IgD-negative memory B cell (primary cell): ENCODE results near the gene FUT9. TPM values are rescaled to one million over a fixed set of nuclear protein-coding genes. Genes with fewer than 3 reads are reported as not detected.

Source experiments
- H3K27ac Mint-ChIP-seq, 3 donors: one replicate each; pipeline ENCODE4 v1.8.0; 2020 to 2022; ENCODE audit warnings: mild to moderate bottlenecking in 3 of 3, mixed read lengths in 3 of 3, moderate library complexity in 1 of 3
- H3K27me3 Mint-ChIP-seq: one replicate; pipeline ENCODE4 v1.8.0; 2021; ENCODE audit warnings: mixed read lengths
- H3K36me3 Mint-ChIP-seq: one replicate; pipeline ENCODE4 v1.8.0; 2020; ENCODE audit warnings: mild to moderate bottlenecking, mixed read lengths
- H3K4me1 Mint-ChIP-seq, 3 donors: one replicate each; pipeline ENCODE4 v1.8.0; 2020 to 2022; ENCODE audit warnings: mixed read lengths in 3 of 3, mild to moderate bottlenecking in 1 of 3
- H3K4me3 Mint-ChIP-seq, 4 donors: one replicate each; pipeline ENCODE4 v1.8.0; 2020 to 2022; ENCODE audit warnings: mild to moderate bottlenecking in 4 of 4, mixed read lengths in 4 of 4, moderate library complexity in 3 of 4
- H3K9me3 Mint-ChIP-seq, 3 donors: one replicate each; pipeline ENCODE4 v1.8.0; 2020 to 2021; ENCODE audit warnings: mixed read lengths in 3 of 3, mild to moderate bottlenecking in 1 of 3
- polyA plus RNA-seq: library from polyadenylated mRNA; unstranded; fragments of 300-500 nt; fragmentation: Illumina TruSeq; gene quantifications from one replicate; pipeline ENCODE4 v1.2.3, GENCODE V29; 2021

Gene FUT9
- polyA plus RNA-seq, 1 donor from 2014 or later: not detected

- H3K36me3 Mint-ChIP-seq: no peaks in the 10 kb centered on the region
- H3K27ac Mint-ChIP-seq: no peak overlapping the region
- H3K4me1 Mint-ChIP-seq: no peaks in the 10 kb centered on the region
- no peaks in the 10 kb centered on the region for H3K27me3 Mint-ChIP-seq
- peaks cover 0 to 1% (median 0%) of the 10 kb centered on the region in 3 donors for H3K9me3 Mint-ChIP-seq
- no peak overlapping the region for H3K4me3 Mint-ChIP-seq
Measured at GRCh38 chr6:96022225-96022624, 6.5 kb downstream of the FUT9 start.

- Mint-ChIP-seq H3K4me3 (no peak overlapping the region), H3K27me3 (no peaks in the 10 kb centered on the region), H3K36me3 (no peaks in the 10 kb centered on the region), H3K9me3 (peaks cover 0 to 6% (median 0%) of the 10 kb centered on the region in 3 donors), H3K4me1 (no peaks in the 10 kb centered on the region), H3K27ac (no peak overlapping the region)
Measured at GRCh38 chr6:96032661-96033060, 16.9 kb downstream of the FUT9 start.

DNA sequence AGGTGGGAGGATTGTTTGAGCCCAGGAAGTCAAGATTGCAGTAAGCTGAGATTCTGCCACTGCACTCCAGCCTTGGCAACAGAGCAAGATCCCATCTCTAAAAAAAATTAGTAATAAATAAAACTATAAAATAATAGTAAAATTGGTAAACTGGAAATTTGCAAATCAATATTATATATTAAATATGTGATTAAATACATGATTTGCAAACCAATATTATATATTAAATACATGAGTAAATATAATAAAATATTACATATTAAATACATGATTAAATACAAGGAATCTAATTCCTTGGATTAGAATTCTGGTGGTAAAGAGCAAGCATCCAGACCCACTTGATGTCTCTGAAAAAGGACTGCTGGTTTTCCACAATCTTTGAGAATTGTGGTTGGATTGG is 35.8 kb downstream of the FUT9 start:
- no peaks in the 10 kb centered on the region for H3K4me1 Mint-ChIP-seq
- H3K27me3 Mint-ChIP-seq: no peaks in the 10 kb centered on the region
- no peak overlapping the region for H3K27ac Mint-ChIP-seq
- no peaks in the 10 kb centered on the region for H3K36me3 Mint-ChIP-seq
- H3K4me3 Mint-ChIP-seq: no peak overlapping the region
- H3K9me3 Mint-ChIP-seq: peaks cover 0 to 5% (median 5%) of the 10 kb centered on the region in 3 donors

DNA sequence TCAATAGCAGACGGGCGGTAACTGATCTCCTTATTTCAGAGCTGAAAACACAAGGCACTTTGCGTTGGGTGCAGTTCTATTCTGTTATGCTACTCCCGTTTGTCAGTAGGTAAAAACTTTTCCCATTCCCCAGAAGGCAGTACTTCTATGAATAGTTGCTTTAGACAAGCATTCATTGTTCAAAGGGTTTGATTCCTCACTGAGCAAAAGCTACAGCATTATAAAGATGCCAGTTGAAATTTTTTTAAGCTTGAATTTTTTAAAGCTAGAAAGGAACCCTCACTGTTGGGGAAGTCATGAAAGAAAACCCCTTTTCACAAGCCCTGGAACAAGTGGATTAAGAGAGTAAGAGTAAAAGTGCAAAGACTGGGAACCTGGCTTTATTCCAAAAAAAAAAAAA is 42.3 kb downstream of the FUT9 start:
- no peak overlapping the region for H3K27ac Mint-ChIP-seq
- H3K27me3 Mint-ChIP-seq: no peaks in the 10 kb centered on the region
- H3K36me3 Mint-ChIP-seq: no peaks in the 10 kb centered on the region
- H3K9me3 Mint-ChIP-seq: no peaks in the 10 kb centered on the region
- H3K4me3 Mint-ChIP-seq: no peak overlapping the region
- no peaks in the 10 kb centered on the region for H3K4me1 Mint-ChIP-seq

DNA sequence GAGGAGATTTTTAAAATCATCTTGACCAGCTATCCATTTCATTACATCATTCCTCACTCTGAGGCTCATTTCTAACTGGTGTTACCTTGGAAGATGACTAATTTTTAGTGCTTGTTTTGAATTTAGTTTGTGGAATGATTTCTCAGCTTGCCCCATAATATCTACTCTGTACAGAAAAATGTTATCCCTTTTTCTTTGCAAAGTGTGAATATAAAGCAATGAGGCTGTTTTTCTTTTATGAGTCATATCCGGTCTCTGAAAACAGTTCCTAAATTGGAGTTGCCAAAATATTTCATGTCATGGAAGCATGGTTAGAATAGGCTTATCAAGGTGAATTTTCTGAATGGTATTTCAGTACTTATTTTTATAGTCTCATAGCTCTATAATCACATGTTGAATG is 43.8 kb downstream of the FUT9 start:
- Mint-ChIP-seq H3K27me3 (no peaks in the 10 kb centered on the region), H3K4me1 (no peaks in the 10 kb centered on the region), H3K9me3 (no peaks in the 10 kb centered on the region), H3K36me3 (no peaks in the 10 kb centered on the region), H3K27ac (no peak overlapping the region), H3K4me3 (no peak overlapping the region)

GRCh38 chr6:96060249-96060648 is 44.5 kb downstream of the FUT9 start:
- Mint-ChIP-seq H3K36me3 (no peaks in the 10 kb centered on the region), H3K27ac (no peak overlapping the region), H3K27me3 (no peaks in the 10 kb centered on the region)

DNA sequence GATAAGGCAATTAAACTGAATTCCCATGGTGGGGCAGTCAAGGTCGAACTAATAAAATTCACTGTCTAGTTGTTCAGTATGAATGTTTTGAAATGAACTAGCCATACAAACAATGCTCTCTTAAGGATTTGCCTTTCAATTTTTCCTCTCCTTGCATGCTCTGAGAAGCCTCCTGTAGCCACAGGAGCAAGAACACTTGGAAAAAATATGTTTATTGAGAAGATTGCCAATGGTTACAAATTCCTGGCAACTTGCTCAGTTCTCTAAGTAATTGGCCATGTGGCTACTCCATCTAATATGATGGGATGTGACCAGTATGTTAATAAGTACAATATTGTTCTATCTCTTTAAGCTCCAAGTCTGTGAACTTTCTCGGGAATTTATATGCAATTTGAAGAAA is 49.4 kb downstream of the FUT9 start:
- H3K4me1 Mint-ChIP-seq: no peaks in the 10 kb centered on the region
- no peaks in the 10 kb centered on the region for H3K36me3 Mint-ChIP-seq
- H3K4me3 Mint-ChIP-seq: no peak overlapping the region
- peaks cover 0 to 2% (median 0%) of the 10 kb centered on the region in 3 donors for H3K9me3 Mint-ChIP-seq
- H3K27ac Mint-ChIP-seq: no peak overlapping the region
- no peaks in the 10 kb centered on the region for H3K27me3 Mint-ChIP-seq

More at GRCh38 chr6:96060249-96060648, 44.5 kb downstream of the FUT9 start:
- no peak overlapping the region for H3K4me3 Mint-ChIP-seq
- no peaks in the 10 kb centered on the region for H3K9me3 Mint-ChIP-seq
- no peaks in the 10 kb centered on the region for H3K4me1 Mint-ChIP-seq

DNA sequence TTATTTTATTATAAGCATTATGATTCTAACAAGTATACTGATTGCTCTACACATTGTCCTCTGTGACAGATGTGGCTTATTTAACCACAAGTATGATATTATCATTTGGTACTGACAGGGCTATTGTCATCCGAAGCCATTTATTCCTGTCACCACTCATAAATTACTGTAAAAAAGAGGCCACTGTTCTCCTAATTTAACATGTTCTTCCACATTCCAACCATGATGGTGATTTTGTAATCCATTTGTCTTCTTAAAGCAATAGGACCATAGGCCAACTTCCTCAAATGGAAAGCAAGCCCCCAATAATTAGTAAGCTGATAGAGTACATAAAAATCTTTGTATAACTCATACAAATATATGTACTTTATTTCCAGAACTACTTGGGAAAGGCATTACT is 50.6 kb downstream of the FUT9 start:
- Mint-ChIP-seq H3K4me3 (no peak overlapping the region), H3K36me3 (no peaks in the 10 kb centered on the region), H3K27me3 (no peaks in the 10 kb centered on the region), H3K9me3 (peaks cover 0 to 2% (median 0%) of the 10 kb centered on the region in 3 donors), H3K4me1 (no peaks in the 10 kb centered on the region), H3K27ac (no peak overlapping the region)

DNA sequence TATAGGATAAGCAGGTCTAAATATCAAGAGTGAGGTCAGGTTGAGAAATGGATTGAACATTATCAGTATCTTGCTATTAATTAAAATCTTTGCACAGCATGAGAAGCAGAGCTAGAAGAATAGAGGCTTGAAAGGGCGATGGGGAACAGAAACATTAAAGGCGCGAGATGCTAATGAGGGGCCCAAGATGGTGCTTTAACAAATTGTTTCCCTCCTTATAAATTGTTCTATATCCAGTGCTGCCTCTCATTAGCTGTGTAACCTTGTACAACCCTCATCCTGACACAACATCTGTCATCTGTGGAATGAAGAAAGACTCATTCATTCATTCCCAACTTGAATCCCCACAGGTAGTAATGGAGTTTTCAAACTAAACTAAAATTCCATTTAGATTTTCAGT is 57.8 kb downstream of the FUT9 start:
- Mint-ChIP-seq H3K9me3 (no peaks in the 10 kb centered on the region), H3K4me1 (no peaks in the 10 kb centered on the region), H3K27ac (no peak overlapping the region), H3K4me3 (no peak overlapping the region), H3K27me3 (no peaks in the 10 kb centered on the region), H3K36me3 (no peaks in the 10 kb centered on the region)

DNA sequence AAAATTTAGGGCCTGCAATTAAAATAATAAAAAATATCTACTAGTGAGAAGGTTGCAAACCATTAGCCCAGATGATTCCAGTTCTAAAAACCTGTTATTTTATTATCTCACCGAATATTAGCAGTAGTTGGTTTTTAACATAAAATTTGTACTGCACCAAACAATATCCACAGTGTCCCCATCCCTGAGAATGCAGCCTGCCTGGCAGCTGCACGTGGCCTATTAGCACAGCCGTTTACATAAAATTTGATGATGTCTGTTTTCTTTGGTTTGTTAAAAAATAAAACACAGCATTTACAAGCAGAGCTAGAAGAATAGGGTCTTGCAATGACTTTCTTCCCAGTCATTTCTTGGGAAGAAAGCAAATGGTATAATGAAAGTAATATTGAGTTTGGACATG is 58.2 kb downstream of the FUT9 start:
- Mint-ChIP-seq H3K4me1 (no peaks in the 10 kb centered on the region), H3K9me3 (no peaks in the 10 kb centered on the region), H3K36me3 (no peaks in the 10 kb centered on the region), H3K27me3 (no peaks in the 10 kb centered on the region), H3K27ac (no peak overlapping the region), H3K4me3 (no peak overlapping the region)

DNA sequence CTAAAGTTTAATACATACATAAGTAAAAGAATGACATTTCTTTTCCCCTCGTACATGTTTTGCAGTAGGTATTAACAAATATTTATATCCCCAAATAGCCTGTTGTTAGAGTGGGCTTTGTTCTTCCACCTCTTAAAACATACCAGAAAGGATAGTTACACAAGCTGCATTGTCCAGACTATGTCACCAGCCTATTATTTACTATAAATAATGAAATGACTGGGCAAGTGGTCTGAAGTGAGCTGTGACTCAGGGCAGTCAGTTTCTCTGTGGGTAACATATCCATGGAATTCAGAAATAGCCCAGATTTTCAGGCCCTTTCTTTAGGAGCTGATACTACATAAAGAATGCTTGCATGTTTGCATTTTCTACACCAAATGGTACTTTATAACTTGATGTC is 60.1 kb downstream of the FUT9 start:
- no peaks in the 10 kb centered on the region for H3K36me3 Mint-ChIP-seq
- no peak overlapping the region for H3K4me3 Mint-ChIP-seq
- no peaks in the 10 kb centered on the region for H3K9me3 Mint-ChIP-seq

DNA sequence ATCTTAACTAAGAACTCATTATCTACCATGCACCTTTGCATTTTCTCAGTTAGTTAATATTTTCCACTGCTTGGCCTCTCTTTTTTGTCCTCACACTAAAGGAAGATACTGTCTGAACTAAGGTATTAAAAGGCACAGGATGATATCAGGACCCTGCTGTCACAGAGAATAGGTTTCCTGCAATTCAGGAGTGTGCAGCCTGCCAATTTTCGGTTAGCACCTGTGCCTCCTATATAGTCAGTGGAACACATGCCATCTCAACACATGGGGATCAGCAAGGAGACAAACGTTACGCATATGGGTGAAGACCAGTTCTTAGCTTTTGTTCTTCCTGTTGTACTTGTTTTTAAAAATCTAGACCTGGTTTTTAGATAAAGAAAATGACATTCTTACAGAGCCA is 71.0 kb downstream of the FUT9 start:
- peaks cover 2 to 6% (median 2%) of the 10 kb centered on the region in 3 donors for H3K9me3 Mint-ChIP-seq
- H3K4me1 Mint-ChIP-seq: no peaks in the 10 kb centered on the region
- H3K27me3 Mint-ChIP-seq: no peaks in the 10 kb centered on the region
- no peak overlapping the region for H3K4me3 Mint-ChIP-seq
- no peaks in the 10 kb centered on the region for H3K36me3 Mint-ChIP-seq
- no peak overlapping the region for H3K27ac Mint-ChIP-seq

More for the DNA sequence above, 60.1 kb downstream of the FUT9 start:
- no peaks in the 10 kb centered on the region for H3K4me1 Mint-ChIP-seq
- no peak overlapping the region for H3K27ac Mint-ChIP-seq
- H3K27me3 Mint-ChIP-seq: no peaks in the 10 kb centered on the region

DNA sequence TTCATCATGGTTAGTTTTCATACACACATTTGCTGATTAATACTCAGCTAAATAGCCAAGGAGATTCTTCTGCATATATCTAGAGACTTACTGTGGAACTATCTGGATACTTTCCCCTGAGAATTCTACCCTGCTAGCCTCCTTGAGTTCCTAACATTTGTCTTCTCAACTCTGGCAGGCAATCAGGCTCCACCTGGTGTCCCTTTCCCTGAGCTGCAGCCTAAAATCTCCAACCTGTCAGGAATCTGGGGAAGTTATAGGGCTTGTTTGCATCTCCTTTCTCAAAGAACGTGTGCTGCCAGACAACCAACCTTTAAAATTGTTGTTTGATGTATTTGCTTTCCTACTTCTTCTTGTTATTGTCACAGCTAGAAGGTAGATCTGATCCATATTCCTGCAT is 73.4 kb downstream of the FUT9 start:
- Mint-ChIP-seq H3K27me3 (no peaks in the 10 kb centered on the region), H3K9me3 (peaks cover 2 to 6% (median 2%) of the 10 kb centered on the region in 3 donors), H3K4me3 (no peak overlapping the region), H3K27ac (no peak overlapping the region), H3K36me3 (no peaks in the 10 kb centered on the region), H3K4me1 (no peaks in the 10 kb centered on the region)

DNA sequence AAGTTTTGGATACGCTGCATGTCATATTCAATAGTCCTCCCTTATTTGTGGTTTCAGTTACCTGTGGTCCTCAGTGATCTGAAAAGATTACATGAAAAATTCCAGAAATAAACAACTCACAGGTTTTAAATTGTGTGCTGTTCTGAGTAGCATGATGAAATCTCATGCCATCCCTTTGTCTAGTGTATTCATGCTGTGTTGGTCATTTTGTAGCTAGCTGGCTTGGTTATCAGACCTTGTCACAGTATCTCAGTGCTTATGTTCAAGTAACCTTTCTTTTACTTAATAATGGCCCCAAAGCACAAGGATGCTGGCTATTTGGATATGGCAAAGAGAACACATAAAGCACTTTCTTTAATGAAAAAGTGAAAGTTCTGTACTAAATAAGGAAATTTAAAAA is 78.3 kb downstream of the FUT9 start:
- Mint-ChIP-seq H3K4me1 (no peaks in the 10 kb centered on the region), H3K27me3 (no peaks in the 10 kb centered on the region), H3K4me3 (no peak overlapping the region), H3K27ac (no peak overlapping the region), H3K9me3 (peaks cover 0 to 12% (median 0%) of the 10 kb centered on the region in 3 donors), H3K36me3 (no peaks in the 10 kb centered on the region)

- Mint-ChIP-seq H3K9me3 (peaks cover 0 to 6% (median 0%) of the 10 kb centered on the region in 3 donors), H3K27me3 (no peaks in the 10 kb centered on the region), H3K4me1 (no peaks in the 10 kb centered on the region)
Measured at GRCh38 chr6:96099069-96099468, 83.3 kb downstream of the FUT9 start.

GRCh38 chr6:96101564-96101963 is 85.8 kb downstream of the FUT9 start:
- no peaks in the 10 kb centered on the region for H3K36me3 Mint-ChIP-seq
- H3K27me3 Mint-ChIP-seq: no peaks in the 10 kb centered on the region
- H3K4me1 Mint-ChIP-seq: no peaks in the 10 kb centered on the region
- no peak overlapping the region for H3K27ac Mint-ChIP-seq
- no peaks in the 10 kb centered on the region for H3K9me3 Mint-ChIP-seq
- no peak overlapping the region for H3K4me3 Mint-ChIP-seq

More at GRCh38 chr6:96099069-96099468, 83.3 kb downstream of the FUT9 start:
- no peaks in the 10 kb centered on the region for H3K36me3 Mint-ChIP-seq
- H3K4me3 Mint-ChIP-seq: no peak overlapping the region
- no peak overlapping the region for H3K27ac Mint-ChIP-seq

- Mint-ChIP-seq H3K27me3 (no peaks in the 10 kb centered on the region), H3K36me3 (no peaks in the 10 kb centered on the region), H3K4me3 (no peak overlapping the region), H3K4me1 (no peaks in the 10 kb centered on the region), H3K27ac (no peak overlapping the region), H3K9me3 (no peaks in the 10 kb centered on the region)
Measured at GRCh38 chr6:96104910-96105309, 89.1 kb downstream of the FUT9 start.
